ENCODE results near the gene SRGAP2C.

DNA sequence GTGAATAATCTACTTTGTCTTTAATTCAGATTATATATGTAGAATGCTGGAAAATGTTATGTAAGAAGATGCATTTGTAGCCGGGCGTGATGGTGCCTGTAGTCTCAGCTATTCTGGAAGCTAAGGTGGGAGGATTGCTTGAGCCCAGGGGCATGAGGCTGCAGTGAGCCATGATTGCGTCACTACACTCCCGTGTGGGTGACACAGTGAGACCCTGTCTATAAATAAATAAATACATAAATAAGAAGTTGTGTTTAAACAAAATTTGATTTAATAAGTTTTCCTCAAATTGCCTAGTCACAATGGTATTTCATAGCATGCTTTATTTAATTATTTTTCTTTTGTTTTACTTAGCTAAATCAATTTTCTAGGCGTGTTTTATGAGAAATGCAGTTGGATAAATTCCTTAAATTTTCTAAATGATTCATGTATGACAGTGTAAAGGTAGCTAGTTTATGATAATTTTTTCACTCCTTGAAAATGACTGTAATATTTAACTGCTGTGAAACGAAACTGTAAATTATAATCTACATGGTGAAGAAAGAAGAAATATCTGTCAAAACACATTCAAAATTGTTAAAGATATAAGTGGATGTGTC is 232.6 kb downstream of the SRGAP2C start:
- TF ChIP-seq, protein P1, sequence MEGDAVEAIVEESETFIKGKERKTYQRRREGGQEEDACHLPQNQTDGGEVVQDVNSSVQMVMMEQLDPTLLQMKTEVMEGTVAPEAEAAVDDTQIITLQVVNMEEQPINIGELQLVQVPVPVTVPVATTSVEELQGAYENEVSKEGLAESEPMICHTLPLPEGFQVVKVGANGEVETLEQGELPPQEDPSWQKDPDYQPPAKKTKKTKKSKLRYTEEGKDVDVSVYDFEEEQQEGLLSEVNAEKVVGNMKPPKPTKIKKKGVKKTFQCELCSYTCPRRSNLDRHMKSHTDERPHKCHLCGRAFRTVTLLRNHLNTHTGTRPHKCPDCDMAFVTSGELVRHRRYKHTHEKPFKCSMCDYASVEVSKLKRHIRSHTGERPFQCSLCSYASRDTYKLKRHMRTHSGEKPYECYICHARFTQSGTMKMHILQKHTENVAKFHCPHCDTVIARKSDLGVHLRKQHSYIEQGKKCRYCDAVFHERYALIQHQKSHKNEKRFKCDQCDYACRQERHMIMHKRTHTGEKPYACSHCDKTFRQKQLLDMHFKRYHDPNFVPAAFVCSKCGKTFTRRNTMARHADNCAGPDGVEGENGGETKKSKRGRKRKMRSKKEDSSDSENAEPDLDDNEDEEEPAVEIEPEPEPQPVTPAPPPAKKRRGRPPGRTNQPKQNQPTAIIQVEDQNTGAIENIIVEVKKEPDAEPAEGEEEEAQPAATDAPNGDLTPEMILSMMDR (IDR thresholded peaks at IDR 0.05; ENCODE audit: insufficient read depth, low read depth, low read length), result no peak
- TF ChIP-seq EZH2 (IDR thresholded peaks at IDR 0.05; ENCODE audit: insufficient read depth, low read length), result no peak
